ENCODE results near the gene DAGLA. TPM values are rescaled to one million over a fixed set of nuclear protein-coding genes. Genes with fewer than 3 reads are reported as not detected.
"Not testable (repeated sequence)": the region's sequence is repeated elsewhere in the genome, so short reads cannot be mapped to it uniquely, and the experiment has no call there.

The DAGLA gene, protein sequence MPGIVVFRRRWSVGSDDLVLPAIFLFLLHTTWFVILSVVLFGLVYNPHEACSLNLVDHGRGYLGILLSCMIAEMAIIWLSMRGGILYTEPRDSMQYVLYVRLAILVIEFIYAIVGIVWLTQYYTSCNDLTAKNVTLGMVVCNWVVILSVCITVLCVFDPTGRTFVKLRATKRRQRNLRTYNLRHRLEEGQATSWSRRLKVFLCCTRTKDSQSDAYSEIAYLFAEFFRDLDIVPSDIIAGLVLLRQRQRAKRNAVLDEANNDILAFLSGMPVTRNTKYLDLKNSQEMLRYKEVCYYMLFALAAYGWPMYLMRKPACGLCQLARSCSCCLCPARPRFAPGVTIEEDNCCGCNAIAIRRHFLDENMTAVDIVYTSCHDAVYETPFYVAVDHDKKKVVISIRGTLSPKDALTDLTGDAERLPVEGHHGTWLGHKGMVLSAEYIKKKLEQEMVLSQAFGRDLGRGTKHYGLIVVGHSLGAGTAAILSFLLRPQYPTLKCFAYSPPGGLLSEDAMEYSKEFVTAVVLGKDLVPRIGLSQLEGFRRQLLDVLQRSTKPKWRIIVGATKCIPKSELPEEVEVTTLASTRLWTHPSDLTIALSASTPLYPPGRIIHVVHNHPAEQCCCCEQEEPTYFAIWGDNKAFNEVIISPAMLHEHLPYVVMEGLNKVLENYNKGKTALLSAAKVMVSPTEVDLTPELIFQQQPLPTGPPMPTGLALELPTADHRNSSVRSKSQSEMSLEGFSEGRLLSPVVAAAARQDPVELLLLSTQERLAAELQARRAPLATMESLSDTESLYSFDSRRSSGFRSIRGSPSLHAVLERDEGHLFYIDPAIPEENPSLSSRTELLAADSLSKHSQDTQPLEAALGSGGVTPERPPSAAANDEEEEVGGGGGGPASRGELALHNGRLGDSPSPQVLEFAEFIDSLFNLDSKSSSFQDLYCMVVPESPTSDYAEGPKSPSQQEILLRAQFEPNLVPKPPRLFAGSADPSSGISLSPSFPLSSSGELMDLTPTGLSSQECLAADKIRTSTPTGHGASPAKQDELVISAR
- 3.2 TPM for polyA plus RNA-seq (ENCODE audit: insufficient read length)
- long read RNA-seq, donor 1, full-length matches to known transcripts, result 2 of 2 reads
- long read RNA-seq, donor 1, partial matches to known transcripts, result 0 of 2 reads
- long read RNA-seq, donor 1, other reads (novel, unspliced or antisense), result 0 of 2 reads
- long read RNA-seq, donor 2, result 0 reads
- long read RNA-seq, donor 3, full-length matches to known transcripts, result 1 of 1 reads
- long read RNA-seq, donor 3, partial matches to known transcripts, result 0 of 1 reads
- long read RNA-seq, donor 3, other reads (novel, unspliced or antisense), result 0 of 1 reads
- long read RNA-seq, donor 4, result 0 reads
- long read RNA-seq, donor 5, partial matches to known transcripts, result 16 of 16 reads
- long read RNA-seq, donor 5, other reads (novel, unspliced or antisense), result 0 of 16 reads
- long read RNA-seq, donor 6, result 0 reads
- long read RNA-seq, donor 7, result 0 reads
- long read RNA-seq, donor 8, partial matches to known transcripts, result 9 of 9 reads
- long read RNA-seq, donor 8, other reads (novel, unspliced or antisense), result 0 of 9 reads

- DNase-seq, result no peak
These were observed at the start of gene DAGLA for GRCh38 chr11:61679893-61680621. TSS of gene DAGLA (plus strand) at chr11:61680391. CDS start at chr11:61720156, 39,765 bp downstream.

DNA sequence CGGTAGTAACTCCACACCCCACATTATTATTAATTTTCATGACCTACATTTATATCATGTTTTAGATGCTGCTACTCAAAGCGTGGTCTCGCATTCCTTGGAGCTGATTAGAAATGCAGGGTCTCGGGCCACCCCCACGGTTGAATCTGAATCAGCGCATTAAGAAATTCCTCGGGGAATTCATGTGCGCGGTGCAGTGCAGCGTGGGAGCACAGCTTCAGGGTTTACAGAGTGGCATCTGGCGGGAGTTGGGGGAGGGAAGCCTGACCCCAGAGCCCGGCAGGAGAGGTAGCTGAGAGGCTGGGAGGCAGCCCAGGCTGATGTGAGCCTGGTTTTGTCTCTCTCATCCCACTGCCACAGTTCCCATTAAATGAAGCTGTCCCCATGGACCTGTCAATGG lies 48.1 kb upstream of the DAGLA start:
- DNase-seq, result no peak

GRCh38 chr11:61635304-61635703 lies 44.9 kb upstream of the DAGLA start:
- no peak for DNase-seq

DNA sequence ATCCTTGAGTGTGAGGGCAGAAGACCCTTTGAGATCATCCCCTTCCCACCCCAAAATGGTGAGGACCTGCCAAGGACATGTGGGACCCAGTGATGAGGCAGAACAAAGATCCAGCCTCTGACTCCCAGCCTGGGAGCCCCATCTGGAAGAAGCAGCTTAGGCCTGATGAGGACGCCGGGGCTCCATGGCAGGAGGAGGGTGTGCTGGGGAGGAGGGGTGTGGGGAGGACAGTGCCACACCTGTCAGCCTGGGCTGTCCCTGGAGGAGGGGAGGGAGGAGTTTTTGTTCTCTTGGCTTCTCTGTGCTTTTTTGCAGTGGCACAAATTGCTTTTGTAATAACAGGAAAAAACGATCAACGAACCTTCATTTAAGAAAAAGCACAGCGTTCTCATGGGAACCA lies 44.4 kb upstream of the DAGLA start:
- no peak for DNase-seq

DNA sequence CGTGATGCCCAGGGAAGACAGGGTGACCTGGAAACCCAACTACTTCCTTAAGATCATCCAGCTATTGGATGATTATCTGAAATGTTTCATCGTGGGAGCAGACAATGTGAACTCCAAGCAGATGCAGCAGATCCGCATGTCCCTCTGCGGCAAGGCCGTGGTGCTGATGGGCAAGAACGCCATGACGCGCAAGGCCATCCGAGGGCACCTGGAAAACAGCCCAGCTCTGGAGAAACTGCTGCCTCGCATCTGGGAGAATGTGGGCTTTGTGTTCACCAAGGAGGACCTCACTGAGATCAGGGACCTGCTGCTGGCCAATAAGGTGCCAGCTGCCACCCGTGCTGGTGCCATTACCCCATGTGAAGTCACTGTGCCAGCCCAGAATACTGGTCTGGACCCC lies 43.5 kb upstream of the DAGLA start:
- no peak for DNase-seq

GRCh38 chr11:61637277-61637676 lies 42.9 kb upstream of the DAGLA start:
- DNase-seq, result no peak

DNA sequence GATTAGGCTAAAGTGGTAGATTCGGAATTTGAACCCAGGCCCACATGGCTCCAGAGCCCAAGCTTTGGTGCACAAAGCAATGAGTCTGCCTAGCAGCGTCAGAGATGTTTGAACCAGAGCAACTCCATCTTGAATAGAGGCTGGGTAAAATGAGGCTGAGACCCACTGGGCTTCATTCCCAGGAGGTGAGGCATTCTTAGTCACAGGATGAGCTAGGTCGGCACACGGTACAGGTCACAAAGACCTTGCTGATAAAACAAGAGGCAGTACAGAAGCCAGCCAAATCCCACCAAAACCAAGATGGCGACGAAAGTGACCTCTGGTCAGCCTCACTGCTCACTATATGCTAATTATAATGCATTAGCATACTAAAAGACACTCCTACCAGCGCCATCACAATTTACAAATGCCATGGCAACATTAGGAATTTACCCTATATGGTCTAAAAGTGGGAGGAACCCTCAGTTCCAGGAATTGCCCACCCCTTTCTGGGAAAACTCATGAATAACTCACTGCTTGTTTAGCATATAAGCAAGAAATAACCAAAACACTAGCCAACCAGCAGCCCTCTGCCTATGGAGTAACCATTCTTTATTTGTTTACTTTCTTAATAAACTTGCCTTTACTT lies 40.3 kb upstream of the DAGLA start:
- no peak for DNase-seq

DNA sequence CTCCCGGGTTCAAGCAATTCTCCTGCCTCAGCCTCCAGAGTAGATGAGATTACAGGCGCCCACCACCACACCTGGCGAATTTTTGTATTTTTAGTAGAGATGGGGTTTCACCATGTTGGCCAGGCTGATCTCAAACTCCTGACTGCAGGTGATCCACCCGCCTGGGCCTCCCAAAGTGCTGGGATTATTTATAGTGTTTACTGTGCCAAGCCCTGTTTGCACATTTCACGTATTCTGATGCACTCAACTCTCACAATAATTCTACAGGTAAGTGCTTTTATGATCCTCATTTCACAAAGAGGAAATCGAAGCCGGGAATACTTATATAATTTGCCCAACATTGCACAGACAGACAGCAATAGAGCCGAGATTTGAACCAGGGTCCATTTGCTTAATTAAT lies 38.0 kb upstream of the DAGLA start:
- DNase-seq, result no peak

GRCh38 chr11:61645179-61645868 lies 34.9 kb upstream of the DAGLA start:
- no peak for DNase-seq

GRCh38 chr11:61647529-61647928 lies 32.7 kb upstream of the DAGLA start:
- DNase-seq, result no peak

- no peak for DNase-seq
These were observed 29.2 kb upstream of the DAGLA start for GRCh38 chr11:61650781-61651571.

DNA sequence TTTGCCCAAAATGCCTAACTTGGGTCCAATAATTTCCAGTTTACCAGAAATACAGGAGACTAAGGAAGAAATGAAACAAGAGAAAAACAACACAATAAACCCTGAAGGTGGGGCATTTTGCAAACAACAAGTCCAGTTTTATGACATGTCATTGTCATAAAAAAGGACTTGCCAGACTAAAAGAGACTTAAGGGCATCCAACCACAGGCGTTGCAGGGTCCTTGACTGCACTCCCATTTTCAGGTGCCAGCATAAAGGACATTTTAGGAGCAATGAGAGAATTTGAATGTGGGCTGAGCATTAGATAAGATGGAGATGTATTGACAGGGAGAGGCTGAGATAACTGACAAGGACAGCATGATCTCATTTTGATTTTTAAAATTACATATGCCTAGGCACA lies 28.1 kb upstream of the DAGLA start:
- DNase-seq, result no peak

DNA sequence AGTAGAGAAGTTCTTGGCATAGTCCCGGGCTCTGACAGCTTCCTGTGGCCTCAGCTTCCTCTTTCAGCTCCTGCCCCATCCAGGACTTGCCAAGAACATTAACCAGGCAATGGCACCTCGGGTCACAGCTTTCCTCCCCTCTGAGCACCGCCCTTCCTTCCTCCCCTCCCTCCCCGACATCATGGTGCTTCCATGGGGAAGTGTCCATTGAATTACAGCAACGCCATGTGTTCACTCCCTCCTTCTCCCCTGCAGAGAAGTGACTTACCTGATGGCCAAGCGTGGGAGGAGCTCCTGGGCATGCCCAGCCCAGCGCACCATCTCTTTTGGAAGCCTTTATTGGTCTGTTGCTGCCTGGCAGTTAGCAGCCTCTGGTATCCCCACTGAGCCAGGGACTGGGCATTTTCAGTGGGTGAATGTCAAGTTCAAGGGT lies 25.8 kb upstream of the DAGLA start:
- DNase-seq, result no peak

DNA sequence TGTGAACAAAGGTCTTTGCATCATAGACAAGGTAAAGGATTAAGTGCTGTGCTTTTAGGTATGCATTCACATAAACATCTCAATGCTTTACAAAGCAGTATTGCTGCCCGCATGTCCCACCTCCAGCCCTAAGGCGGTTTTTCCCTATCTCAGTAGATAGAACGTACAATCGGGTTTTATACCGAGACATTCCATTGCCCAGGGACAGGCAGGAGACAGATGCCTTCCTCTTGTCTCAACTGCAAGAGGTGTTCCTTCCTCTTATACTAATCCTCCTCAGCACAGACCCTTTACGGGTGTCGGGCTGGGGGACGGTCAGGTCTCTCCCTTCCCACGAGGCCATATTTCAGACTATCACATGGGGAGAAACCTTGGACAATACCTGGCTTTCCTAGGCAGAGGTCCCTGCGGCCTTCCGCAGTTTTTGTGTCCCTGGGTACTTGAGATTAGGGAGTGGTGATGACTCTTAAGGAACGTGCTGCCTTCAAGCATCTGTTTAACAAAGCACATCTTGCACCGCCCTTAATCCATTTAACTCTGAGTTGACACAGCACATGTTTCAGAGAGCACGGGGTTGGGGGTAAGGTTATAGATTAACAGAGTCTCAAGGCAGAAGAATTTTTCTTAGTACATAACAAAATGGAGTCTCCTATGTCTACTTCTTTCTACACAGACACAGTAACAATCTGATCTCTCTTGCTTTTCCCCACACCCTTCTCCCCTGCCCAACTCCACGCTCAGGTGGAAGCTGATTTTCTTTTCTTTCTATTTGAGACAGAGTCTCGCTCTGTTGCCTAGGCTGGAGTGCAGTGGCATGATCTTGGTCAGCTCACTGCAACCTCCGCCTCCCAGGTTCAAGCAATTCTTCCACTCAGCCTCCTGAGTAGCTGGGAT lies 24.7 kb upstream of the DAGLA start:
- not testable (repeated sequence) for DNase-seq

GRCh38 chr11:61656347-61657077 lies 23.7 kb upstream of the DAGLA start:
- DNase-seq, result no peak

DNA sequence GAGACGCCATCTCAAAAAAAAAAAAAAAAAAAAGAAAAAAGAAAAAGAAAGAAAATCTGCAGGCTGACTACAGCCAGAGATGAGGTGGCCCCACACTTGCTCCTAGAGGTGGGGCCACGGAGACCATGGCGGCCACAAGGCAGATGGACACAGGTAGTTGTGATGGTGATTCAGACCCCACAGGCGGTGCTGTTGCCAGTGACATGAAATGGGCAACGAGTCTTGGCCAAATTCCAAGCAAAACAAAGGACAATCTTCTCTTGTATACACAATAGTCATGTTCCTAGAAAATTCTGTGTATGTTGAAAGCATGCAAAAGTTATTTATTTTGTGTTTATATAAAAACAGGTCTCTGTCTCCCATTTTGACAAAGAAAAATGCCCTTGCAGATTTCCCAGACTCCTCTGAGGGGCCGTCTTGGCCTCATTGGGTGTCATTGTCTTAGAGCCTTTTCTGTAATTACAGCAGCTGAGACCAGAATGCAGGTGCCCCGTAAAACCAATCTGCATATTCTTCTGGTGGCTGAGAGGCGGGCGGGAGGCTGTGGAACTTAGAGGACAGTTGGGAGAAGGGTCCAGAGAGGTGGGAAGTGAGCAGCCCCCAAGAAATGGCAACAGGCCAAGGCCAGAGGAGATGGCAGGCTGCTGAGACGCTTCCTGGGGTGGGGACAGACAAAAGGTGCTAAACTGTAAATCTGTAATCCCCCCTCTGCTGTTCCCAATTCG lies 22.5 kb upstream of the DAGLA start:
- DNase-seq, result no peak

Measured in left kidney (tissue), 8 donors.